Sigmoid colon (tissue), 4 donors: Measurements from ENCODE around the gene OPCML.

Source experiments
- CTCF ChIP-seq, 4 experiments: fragments of 450-650 bp in 3 of 4; fragments of 200-600 bp in 1 of 4; IDR thresholded peaks; one replicate each; pipeline ENCODE4 v1.5.1; 2016 to 2019; ENCODE audit warnings: antibody characterized with exemption in 4 of 4, mild to moderate bottlenecking in 3 of 4, moderate library complexity in 2 of 4
- EP300 ChIP-seq, 4 donors: sonication (generic); formaldehyde crosslinking; IDR thresholded peaks; one replicate each; pipeline ENCODE4 v1.6.1; 2017; ENCODE audit warnings: antibody characterized with exemption in 4 of 4
- POLR2A ChIP-seq, 2 donors: fragments of 450-650 bp; IDR thresholded peaks; one replicate each; pipeline ENCODE4 v1.6.1; 2016; ENCODE audit warnings: antibody characterized with exemption in 2 of 2, mild to moderate bottlenecking in 2 of 2, moderate library complexity in 2 of 2
- POLR2AphosphoS5 ChIP-seq, 4 donors: sonication (generic); formaldehyde crosslinking; IDR thresholded peaks; one replicate each; pipeline ENCODE4 v1.6.1; 2017; ENCODE audit warnings: antibody characterized with exemption in 4 of 4

- no peak for TF ChIP-seq CTCF (IDR thresholded peaks at IDR 0.05)
- no peak for TF ChIP-seq POLR2AphosphoS5 (IDR thresholded peaks at IDR 0.05)
- no peak for TF ChIP-seq POLR2A (IDR thresholded peaks at IDR 0.05)
- no peak for TF ChIP-seq EP300 (IDR thresholded peaks at IDR 0.05)
These were observed 924.7 kb downstream of the OPCML start for GRCh38 chr11:132607575-132607974.
